A549 (cell line): Measurements from ENCODE around the gene MYO7A. TPM values are rescaled to one million over a fixed set of nuclear protein-coding genes. Genes with fewer than 3 reads are reported as not detected.

Source experiments
- ATAC-seq, 2 experiments: fragments of 200-7000 bp in 1 of 2; fragments of >200 bp in 1 of 2; cut with Nextera tagmentation in 1 of 2; cut with Tn5 transposase in 1 of 2; 3 replicates each; pipeline versions ENCODE4 v1.8.0 to v1.9.1; 2018 to 2020; ENCODE audit warnings: mild to moderate bottlenecking in 1 of 2, moderate library complexity in 1 of 2
- CTCF ChIA-PET: fragments of 300-600 bp; sonication (Branson Sonifier 250); formaldehyde crosslinking; extraction: SDS; loops from one replicate; lab custom pipeline; 2021; ENCODE audit warnings: antibody characterized with exemption, inconsistent platforms; lab: Yijun Ruan, JAX
- POLR2A ChIA-PET: fragments of 350-600 bp; formaldehyde crosslinking; extraction: SDS; loops from one replicate; lab custom pipeline; 2021; ENCODE audit warnings: antibody characterized with exemption, inconsistent platforms; lab: Yijun Ruan, JAX
- DNase-seq, 2 experiments: peaks; one replicate each; pipeline versions ENCODE4 v3.0.0 to v3.0.0-alpha.2; 2011 to 2016; ENCODE audit warnings: low read depth in 1 of 2, low spot score in 1 of 2
- FAIRE-seq: peaks from 2 replicates; lab custom pipeline; 2011; peaks lifted over from hg19 to GRCh38; lab: Jason Lieb, UNC
- H3K27ac ChIP-seq, 2 experiments: fragments of >200 bp; sonication (Bioruptor Twin); formaldehyde crosslinking; 3 replicates each; pipeline ENCODE4 v1.5.1; 2016 to 2017
- H3K4me1 ChIP-seq: fragments of >200 bp; sonication (Bioruptor Twin); formaldehyde crosslinking; 3 replicates; pipeline ENCODE4 v1.6.1; 2016
- H3K4me2 ChIP-seq: fragments of >200 bp; sonication (Bioruptor Twin); formaldehyde crosslinking; 3 replicates; pipeline ENCODE4 v1.6.1; 2016
- H3K4me3 ChIP-seq: fragments of >200 bp; sonication (Bioruptor Twin); formaldehyde crosslinking; 3 replicates; pipeline ENCODE4 v1.5.1; 2016
- H3K9me3 ChIP-seq: fragments of >200 bp; sonication (Bioruptor Twin); formaldehyde crosslinking; 3 replicates; pipeline ENCODE4 v1.6.1; 2016
- BHLHE40 ChIP-seq: IDR thresholded peaks from 2 replicates; pipeline ENCODE4 v1.6.1; 2012; ENCODE audit warnings: low read depth, low read length, inconsistent platforms
- E2F6 ChIP-seq: IDR thresholded peaks from 2 replicates; pipeline ENCODE4 v1.6.1; 2012; ENCODE audit warnings: low read depth, borderline replicate concordance
- ELK1 ChIP-seq: fragments of 150-350 bp; IDR thresholded peaks from 2 replicates; pipeline ENCODE4 v1.6.1; 2014; ENCODE audit warnings: low read depth, mild to moderate bottlenecking, low read length
- EP300 ChIP-seq, 2 experiments: fragments of >200 bp; sonication (Bioruptor Twin); formaldehyde crosslinking; IDR thresholded peaks; 2 replicates in 1 of 2; 3 replicates in 1 of 2; pipeline ENCODE4 v1.6.1; 2016 to 2017
- ESRRA ChIP-seq: fragments of 150-350 bp; IDR thresholded peaks from 2 replicates; pipeline ENCODE4 v1.6.1; 2014; ENCODE audit warnings: mild to moderate bottlenecking, low read length, borderline replicate concordance
- FOSL2 ChIP-seq, 2 experiments: fragments of 450-650 bp in 1 of 2; fragments of >200 bp in 1 of 2; sonication (Bioruptor Twin) in 1 of 2; formaldehyde crosslinking; IDR thresholded peaks; 2 replicates each; pipeline versions ENCODE4 v1.5.0 to v1.6.1; 2016 to 2020; ENCODE audit warnings: mild to moderate bottlenecking in 1 of 2, moderate library complexity in 1 of 2
- HES2 ChIP-seq: fragments of >200 bp; sonication (Bioruptor Twin); formaldehyde crosslinking; IDR thresholded peaks from 2 replicates; pipeline ENCODE4 v1.6.1; 2016
- HEYL ChIP-seq: fragments of 250-450 bp; sonication (Bioruptor Pico); IDR thresholded peaks from 2 replicates; pipeline ENCODE4 v1.8.0; 2021; ENCODE audit warnings: mild to moderate bottlenecking, moderate library complexity
- HOXB5 ChIP-seq: fragments of 250-450 bp; sonication (Bioruptor Pico); IDR thresholded peaks from 2 replicates; pipeline ENCODE4 v1.5.0; 2020; ENCODE audit warnings: mild to moderate bottlenecking, moderate library complexity
- JUN ChIP-seq, 2 experiments: fragments of >200 bp; sonication (Bioruptor Twin); formaldehyde crosslinking; IDR thresholded peaks; 2 replicates in 1 of 2; 3 replicates in 1 of 2; pipeline ENCODE4 v1.6.1; 2016 to 2017
- MAFK ChIP-seq: fragments of 450-650 bp; IDR thresholded peaks from 2 replicates; pipeline ENCODE4 v1.6.1; 2014; ENCODE audit not compliant: partially characterized antibody
- MAZ ChIP-seq: fragments of 150-350 bp; IDR thresholded peaks from 2 replicates; pipeline ENCODE4 v1.6.1; 2014; ENCODE audit warnings: antibody characterized with exemption, low read depth, low read length, borderline replicate concordance
- NFE2L2 ChIP-seq: fragments of 150-350 bp; conservative IDR thresholded peaks from 2 replicates; pipeline ENCODE4 v1.6.1; 2014; ENCODE audit warnings: low read length
- NPAS2 ChIP-seq: fragments of 250-450 bp; sonication (Bioruptor Pico); IDR thresholded peaks from 2 replicates; pipeline ENCODE4 v1.8.0; 2022; ENCODE audit warnings: mild to moderate bottlenecking, moderate library complexity, borderline replicate concordance
- PHF8 ChIP-seq: fragments of 200-600 bp; sonication (generic); IDR thresholded peaks from 2 replicates; pipeline ENCODE4 v1.6.1; 2016; ENCODE audit warnings: low read depth, mild to moderate bottlenecking, antibody characterized with exemption, moderate library complexity, borderline replicate concordance
- POLR2A ChIP-seq: IDR thresholded peaks from 2 replicates; pipeline ENCODE4 v1.6.1; 2012; ENCODE audit warnings: mild to moderate bottlenecking, low read length
- RARB ChIP-seq: fragments of 250-450 bp; sonication (Bioruptor Pico); IDR thresholded peaks from 2 replicates; pipeline ENCODE4 v1.8.0; 2021; ENCODE audit warnings: mild to moderate bottlenecking, moderate library complexity
- REST ChIP-seq: fragments of 200-600 bp; sonication (generic); IDR thresholded peaks from 2 replicates; pipeline ENCODE4 v1.6.1; 2016; ENCODE audit warnings: antibody characterized with exemption, mild to moderate bottlenecking, moderate library complexity
- SMC3 ChIP-seq: fragments of >200 bp; sonication (Bioruptor Twin); formaldehyde crosslinking; IDR thresholded peaks from 3 replicates; pipeline ENCODE4 v1.6.1; 2018; ENCODE audit warnings: inconsistent platforms
- TFCP2L1 ChIP-seq: fragments of 250-450 bp; sonication (Bioruptor Pico); IDR thresholded peaks from 2 replicates; pipeline ENCODE4 v1.5.0; 2021; ENCODE audit warnings: mild to moderate bottlenecking
- USF2 ChIP-seq: fragments of 450-650 bp; IDR thresholded peaks from 2 replicates; pipeline ENCODE4 v1.6.1; 2014; ENCODE audit warnings: antibody characterized with exemption
- WGBS: methylation state at CpG from one replicate; pipeline ENCODE4 v1.1.6; 2017; ENCODE audit errors: missing lambda C conversion rate; 5-methylcytosine and 5-hydroxymethylcytosine counted together
- polyA plus RNA-seq, 4 experiments: library from polyadenylated mRNA; depleted of rRNA in 3 of 4; stranded (reverse); fragments of >200 nt; fragmentation: RNase III in 1 of 4; extraction: RNeasy Plus Mini Kit Qiagen cat#74134 plus additional on column Dnase treatment in 1 of 4; gene quantifications; 2 replicates in 3 of 4; 3 replicates in 1 of 4; pipeline ENCODE4 v1.2.3, GENCODE V29; 2011 to 2017

The MYO7A gene
- polyA plus RNA-seq, 2 of the 4 experiments (the other 2 are of a cell fraction): 1.7 to 2.1 TPM

GRCh38 chr11:77217156-77217555 lies 89.1 kb downstream of the MYO7A start:
- CTCF ChIA-PET: interaction anchor here (0.9 to 1.1 kb wide), 2 partner anchors 21 to 25 kb away, joined by 4 read pairs; no protein-coding TSS in a partner anchor
- H3K4me2 ChIP-seq: no peak overlapping the region

GRCh38 chr11:77223797-77224196 lies 95.8 kb downstream of the MYO7A start:
- FAIRE-seq: no peak
- Histone ChIP-seq H3K4me3 (no peak overlapping the region), H3K4me2 (no peak overlapping the region), H3K27ac (no peak overlapping the region), H3K4me1 (no peaks in the 10 kb centered on the region), H3K9me3 (no peaks in the 10 kb centered on the region)
- ChIA-PET POLR2A (no interaction called here), CTCF (interaction anchor here (0.7 to 1.3 kb wide), 4 partner anchors 8 to 178 kb away, joined by 3 to 4 read pairs (median 3); no protein-coding TSS in a partner anchor)
- no peak for TF ChIP-seq NFE2L2
- no peak for TF ChIP-seq BHLHE40
- TF ChIP-seq EP300 (IDR thresholded peaks at IDR 0.05): no peak
- TF ChIP-seq HOXB5: no peak
- TF ChIP-seq ELK1: no peak
- no peak for DNase-seq
- 36% methylated on average over 8 of the region's 9 CpGs for WGBS
- ATAC-seq: no peak

More at GRCh38 chr11:77217156-77217555, 89.1 kb downstream of the MYO7A start:
- DNase-seq (no peak), FAIRE-seq (no peak), ATAC-seq (no peak)
- H3K9me3 ChIP-seq: no peaks in the 10 kb centered on the region
- H3K4me3 ChIP-seq: no peak overlapping the region
- no peaks in the 10 kb centered on the region for H3K4me1 ChIP-seq
- POLR2A ChIA-PET: no interaction called here
- TF ChIP-seq JUN (IDR thresholded peaks at IDR 0.05) (no peak), TFCP2L1 (CRISPR knock-in tag) (no peak), PHF8 (no peak), MAFK (no peak), USF2 (no peak), NPAS2 (CRISPR knock-in tag) (no peak), HES2 (no peak), SMC3 (no peak), REST (no peak), EP300 (IDR thresholded peaks at IDR 0.05) (no peak), MAZ (no peak), POLR2A (no peak), HEYL (CRISPR knock-in tag) (no peak), FOSL2 (IDR thresholded peaks at IDR 0.05) (no peak), FOSL2 (CRISPR knock-in tag; IDR thresholded peaks at IDR 0.05) (no peak), ESRRA (no peak), E2F6 (no peak), RARB (CRISPR knock-in tag) (no peak)
- no peak overlapping the region for H3K27ac ChIP-seq
- 9% methylated on average over 2 of the region's 2 CpGs for WGBS
